A549 (cell line): ENCODE results near the gene DCLK1.

Experiments
- BHLHE40 ChIP-seq: IDR thresholded peaks from 2 replicates; pipeline ENCODE4 v1.6.1; 2012; ENCODE audit warnings: low read depth, low read length, inconsistent platforms
- CTCF ChIP-seq: fragments of >200 bp; sonication (Bioruptor Twin); formaldehyde crosslinking; IDR thresholded peaks from 3 replicates; pipeline ENCODE4 v1.5.1; 2016
- JUNB ChIP-seq: fragments of >200 bp; sonication (Bioruptor Twin); formaldehyde crosslinking; IDR thresholded peaks from 2 replicates; pipeline ENCODE4 v1.6.1; 2016
- MAX ChIP-seq: IDR thresholded peaks from 2 replicates; pipeline ENCODE4 v1.6.1; 2012
- POLR2A ChIP-seq: IDR thresholded peaks from 2 replicates; pipeline ENCODE4 v1.6.1; 2012; ENCODE audit warnings: mild to moderate bottlenecking, low read length
- POLR2AphosphoS2 ChIP-seq: conservative IDR thresholded peaks from 2 replicates; pipeline ENCODE4 v1.6.1; 2012; ENCODE audit warnings: low read length, improper control_type of control experiment, inconsistent platforms
- RARB ChIP-seq: fragments of 250-450 bp; sonication (Bioruptor Pico); IDR thresholded peaks from 2 replicates; pipeline ENCODE4 v1.8.0; 2021; ENCODE audit warnings: mild to moderate bottlenecking, moderate library complexity
- REST ChIP-seq: fragments of 200-600 bp; sonication (generic); IDR thresholded peaks from 2 replicates; pipeline ENCODE4 v1.6.1; 2016; ENCODE audit warnings: antibody characterized with exemption, mild to moderate bottlenecking, moderate library complexity
- RFX5 ChIP-seq: fragments of 450-650 bp; IDR thresholded peaks from 2 replicates; pipeline ENCODE4 v1.7.1; 2014; ENCODE audit warnings: antibody characterized with exemption, mild to moderate bottlenecking, moderate library complexity
- SMC3 ChIP-seq: fragments of >200 bp; sonication (Bioruptor Twin); formaldehyde crosslinking; IDR thresholded peaks from 3 replicates; pipeline ENCODE4 v1.6.1; 2018; ENCODE audit warnings: inconsistent platforms
- ZSCAN20 ChIP-seq: fragments of 250-450 bp; sonication (Bioruptor Pico); IDR thresholded peaks from 2 replicates; pipeline ENCODE4 v1.8.0; 2022; ENCODE audit warnings: mild to moderate bottlenecking, moderate library complexity
- TF ChIP-seq, protein P1 (sequence below): IDR thresholded peaks from 2 replicates; pipeline ENCODE4 v1.6.1; 2012; ENCODE audit warnings: low read depth, borderline replicate concordance
- TF ChIP-seq, protein P2 (sequence below): fragments of 450-650 bp; IDR thresholded peaks from 2 replicates; pipeline ENCODE4 v1.6.1; 2014; ENCODE audit warnings: antibody characterized with exemption

- TF ChIP-seq, protein P1, sequence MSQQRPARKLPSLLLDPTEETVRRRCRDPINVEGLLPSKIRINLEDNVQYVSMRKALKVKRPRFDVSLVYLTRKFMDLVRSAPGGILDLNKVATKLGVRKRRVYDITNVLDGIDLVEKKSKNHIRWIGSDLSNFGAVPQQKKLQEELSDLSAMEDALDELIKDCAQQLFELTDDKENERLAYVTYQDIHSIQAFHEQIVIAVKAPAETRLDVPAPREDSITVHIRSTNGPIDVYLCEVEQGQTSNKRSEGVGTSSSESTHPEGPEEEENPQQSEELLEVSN, result no peak
- TF ChIP-seq RARB, result no peak
- no peak for TF ChIP-seq BHLHE40
- no peak for TF ChIP-seq CTCF
- TF ChIP-seq MAX, result no peak
- TF ChIP-seq POLR2A, result no peak
- TF ChIP-seq ZSCAN20 (CRISPR knock-in tag), result no peak
- TF ChIP-seq JUNB, result no peak
- TF ChIP-seq RFX5, result no peak
- TF ChIP-seq REST, result no peak
- TF ChIP-seq POLR2AphosphoS2, result no peak
- TF ChIP-seq SMC3, result no peak
- TF ChIP-seq, protein P2, sequence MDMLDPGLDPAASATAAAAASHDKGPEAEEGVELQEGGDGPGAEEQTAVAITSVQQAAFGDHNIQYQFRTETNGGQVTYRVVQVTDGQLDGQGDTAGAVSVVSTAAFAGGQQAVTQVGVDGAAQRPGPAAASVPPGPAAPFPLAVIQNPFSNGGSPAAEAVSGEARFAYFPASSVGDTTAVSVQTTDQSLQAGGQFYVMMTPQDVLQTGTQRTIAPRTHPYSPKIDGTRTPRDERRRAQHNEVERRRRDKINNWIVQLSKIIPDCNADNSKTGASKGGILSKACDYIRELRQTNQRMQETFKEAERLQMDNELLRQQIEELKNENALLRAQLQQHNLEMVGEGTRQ, result no peak
These were observed 300.2 kb downstream of the DCLK1 start for GRCh38 chr13:35830850-35831450.
